Parathyroid adenoma (tissue), 2 donors: ENCODE data around the gene TAB2.

ENCODE experiments used
- H2AFZ ChIP-seq: fragments of 300-600 bp; sonication (generic); one replicate; pipeline ENCODE4 v1.7.0; 2017; ENCODE audit warnings: antibody characterized with exemption, mild to moderate bottlenecking
- H3K27ac ChIP-seq: fragments of 300-600 bp; sonication (generic); one replicate; pipeline ENCODE4 v1.7.0; 2017
- H3K27me3 ChIP-seq: fragments of 300-600 bp; sonication (generic); one replicate; pipeline ENCODE4 v1.7.0; 2017; ENCODE audit warnings: low read length; ENCODE audit not compliant: control insufficient read depth, insufficient read depth
- H3K36me3 ChIP-seq: fragments of 300-600 bp; sonication (generic); one replicate; pipeline ENCODE4 v1.7.0; 2017; ENCODE audit warnings: low read length; ENCODE audit not compliant: control insufficient read depth, insufficient read depth
- H3K4me1 ChIP-seq: fragments of 300-600 bp; sonication (generic); one replicate; pipeline ENCODE4 v1.7.0; 2017; ENCODE audit warnings: control low read depth
- H3K4me2 ChIP-seq: fragments of 300-600 bp; sonication (generic); one replicate; pipeline ENCODE4 v1.7.0; 2017; ENCODE audit warnings: low read length
- H3K4me3 ChIP-seq: fragments of 300-600 bp; sonication (generic); one replicate; pipeline ENCODE4 v1.7.0; 2017; ENCODE audit warnings: low read depth, low read length
- H3K79me2 ChIP-seq: fragments of 300-600 bp; sonication (generic); one replicate; pipeline ENCODE4 v1.7.0; 2017; ENCODE audit warnings: control low read depth
- H3K9ac ChIP-seq: fragments of 300-600 bp; sonication (generic); one replicate; pipeline ENCODE4 v1.7.0; 2017; ENCODE audit warnings: mild to moderate bottlenecking
- H3K9me3 ChIP-seq: fragments of 300-600 bp; sonication (generic); one replicate; pipeline ENCODE4 v1.7.0; 2017; ENCODE audit warnings: low read length; ENCODE audit not compliant: control insufficient read depth
- TF ChIP-seq, protein P1 (sequence below): fragments of 300-600 bp; sonication (generic); IDR thresholded peaks from one replicate; pipeline ENCODE4 v1.7.0; 2017; ENCODE audit warnings: antibody characterized with exemption, mild to moderate bottlenecking
- donor health status: primary hyperparathyroidism.

The TAB2 gene

DNA sequence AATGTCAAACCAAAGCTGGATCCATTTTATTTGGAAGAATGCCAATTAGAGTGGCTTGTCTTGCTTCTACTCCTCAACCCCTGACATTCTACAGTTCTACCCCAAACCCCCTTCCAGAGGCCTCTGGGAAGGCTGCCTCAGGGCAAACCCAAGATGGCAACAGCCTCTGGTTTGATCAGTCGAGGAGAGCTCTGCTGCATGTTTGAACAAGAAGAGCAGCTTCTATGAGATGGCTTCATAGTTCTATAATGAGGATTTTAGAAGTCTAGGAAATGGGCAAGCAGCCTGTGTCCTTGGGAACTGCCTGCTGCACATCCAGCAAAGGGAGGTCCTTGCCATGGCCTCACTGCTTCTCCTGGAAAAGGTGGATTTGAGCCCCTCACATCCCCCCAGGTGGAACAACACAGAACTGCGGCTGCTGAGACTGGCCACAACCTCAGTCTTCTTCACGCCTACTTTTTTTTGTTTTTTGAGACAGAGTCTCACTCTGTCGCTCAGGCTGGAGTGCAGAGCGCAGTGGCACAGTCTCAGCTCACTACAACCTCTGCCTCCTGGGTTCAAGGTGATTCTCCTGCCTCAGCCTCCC, 129.4 kb downstream of the TAB2 start:
- Histone ChIP-seq H3K4me3 (no peak overlapping the region), H2AFZ (no peak overlapping the region), H3K9ac (no peak overlapping the region), H3K79me2 (no peaks in the 10 kb centered on the region), H3K4me2 (no peak overlapping the region), H3K27me3 (no peaks in the 10 kb centered on the region), H3K4me1 (no peaks in the 10 kb centered on the region), H3K27ac (no peak overlapping the region), H3K9me3 (no peaks in the 10 kb centered on the region), H3K36me3 (no peaks in the 10 kb centered on the region)
- TF ChIP-seq, protein P1, sequence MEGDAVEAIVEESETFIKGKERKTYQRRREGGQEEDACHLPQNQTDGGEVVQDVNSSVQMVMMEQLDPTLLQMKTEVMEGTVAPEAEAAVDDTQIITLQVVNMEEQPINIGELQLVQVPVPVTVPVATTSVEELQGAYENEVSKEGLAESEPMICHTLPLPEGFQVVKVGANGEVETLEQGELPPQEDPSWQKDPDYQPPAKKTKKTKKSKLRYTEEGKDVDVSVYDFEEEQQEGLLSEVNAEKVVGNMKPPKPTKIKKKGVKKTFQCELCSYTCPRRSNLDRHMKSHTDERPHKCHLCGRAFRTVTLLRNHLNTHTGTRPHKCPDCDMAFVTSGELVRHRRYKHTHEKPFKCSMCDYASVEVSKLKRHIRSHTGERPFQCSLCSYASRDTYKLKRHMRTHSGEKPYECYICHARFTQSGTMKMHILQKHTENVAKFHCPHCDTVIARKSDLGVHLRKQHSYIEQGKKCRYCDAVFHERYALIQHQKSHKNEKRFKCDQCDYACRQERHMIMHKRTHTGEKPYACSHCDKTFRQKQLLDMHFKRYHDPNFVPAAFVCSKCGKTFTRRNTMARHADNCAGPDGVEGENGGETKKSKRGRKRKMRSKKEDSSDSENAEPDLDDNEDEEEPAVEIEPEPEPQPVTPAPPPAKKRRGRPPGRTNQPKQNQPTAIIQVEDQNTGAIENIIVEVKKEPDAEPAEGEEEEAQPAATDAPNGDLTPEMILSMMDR, result no peak

DNA sequence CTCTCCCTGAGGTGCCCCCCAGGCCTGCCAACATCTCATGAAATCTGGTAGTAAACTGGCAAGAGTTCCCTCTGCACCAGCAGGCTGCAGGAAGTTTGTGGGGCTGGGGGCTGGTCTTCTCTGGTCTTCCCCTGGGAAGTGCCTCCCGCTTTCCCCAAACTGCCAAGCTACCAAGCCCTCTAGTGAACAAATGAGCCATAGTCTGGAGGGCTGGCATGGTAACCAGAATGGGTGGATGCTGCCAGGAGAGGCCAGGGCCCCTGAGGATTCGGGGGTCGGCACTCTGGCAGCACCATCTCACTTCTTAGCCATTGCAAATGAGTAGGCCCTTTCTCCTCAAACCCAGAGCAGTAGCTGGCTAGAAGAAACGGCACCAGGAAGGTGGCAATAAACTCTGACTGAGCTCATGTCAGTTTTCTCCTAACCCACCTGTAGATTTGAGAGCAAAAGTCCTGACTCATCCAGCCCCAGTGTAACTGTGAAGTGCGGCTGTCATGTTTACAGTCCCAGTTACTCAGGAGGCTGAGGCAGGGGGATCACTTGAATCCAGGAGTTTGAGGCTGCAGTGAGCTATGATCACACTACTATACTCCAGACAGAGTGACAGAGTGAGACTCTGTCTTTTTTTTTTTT, 131.4 kb downstream of the TAB2 start:
- TF ChIP-seq, protein P1, result no peak
- no peak overlapping the region for H3K4me3 ChIP-seq
- H3K36me3 ChIP-seq, result no peaks in the 10 kb centered on the region
- no peak overlapping the region for H2AFZ ChIP-seq
- H3K9ac ChIP-seq, result no peak overlapping the region
- H3K27ac ChIP-seq, result no peak overlapping the region
- H3K4me2 ChIP-seq, result no peak overlapping the region
- no peaks in the 10 kb centered on the region for H3K9me3 ChIP-seq
- H3K79me2 ChIP-seq, result no peaks in the 10 kb centered on the region
- peaks cover 5% of the 10 kb centered on the region for H3K4me1 ChIP-seq
- H3K27me3 ChIP-seq, result no peaks in the 10 kb centered on the region

DNA sequence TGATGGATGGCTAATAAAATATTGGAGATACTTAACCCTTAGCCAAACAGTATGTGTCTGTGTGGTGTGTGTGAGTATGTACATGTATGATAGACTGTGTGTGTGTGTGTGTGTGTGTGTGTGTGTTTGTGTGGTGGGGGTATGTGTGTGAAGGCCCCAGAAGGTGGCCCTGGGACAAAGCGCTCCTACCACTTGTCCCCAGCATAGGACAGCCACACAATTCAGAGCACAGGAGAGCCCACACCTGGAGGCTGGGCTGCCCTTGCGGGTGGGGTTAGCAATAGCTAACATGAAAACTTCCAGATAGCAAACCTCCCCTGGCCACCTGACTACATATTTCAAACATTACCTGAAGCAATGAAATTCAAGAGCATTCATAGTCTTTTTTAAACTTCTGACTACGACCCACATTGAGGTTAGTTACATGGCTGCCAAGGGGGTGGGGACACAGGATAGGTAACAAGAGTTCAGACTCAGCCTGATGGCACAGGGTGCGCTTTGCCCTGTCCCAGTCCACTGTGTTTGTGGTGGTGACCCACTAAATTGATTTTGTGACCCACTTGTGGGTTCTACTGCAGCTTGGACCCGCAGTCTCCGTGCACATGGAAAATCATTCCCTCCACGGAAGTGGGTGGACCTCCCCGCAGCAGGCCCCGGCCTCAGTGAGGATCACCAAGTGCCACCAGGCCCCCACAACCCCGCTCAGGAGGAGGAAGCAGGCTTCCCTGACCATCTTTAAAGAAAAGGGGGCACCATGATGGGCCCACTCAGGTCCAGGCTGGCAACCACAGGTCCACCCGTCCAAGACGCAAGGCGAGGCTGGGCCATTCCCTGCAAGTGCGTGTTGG, 132.5 kb downstream of the TAB2 start:
- no peaks in the 10 kb centered on the region for H3K79me2 ChIP-seq
- H3K27me3 ChIP-seq, result no peaks in the 10 kb centered on the region
- peak overlapping the region; percentile 22 for H3K4me3 ChIP-seq
- no peak overlapping the region for H3K9ac ChIP-seq
- peak overlapping the region; percentile 59 for H3K4me2 ChIP-seq
- H3K36me3 ChIP-seq, result no peaks in the 10 kb centered on the region
- peaks cover 16% of the 10 kb centered on the region for H3K4me1 ChIP-seq
- no peak overlapping the region for H3K27ac ChIP-seq
- TF ChIP-seq, protein P1, result no peak
- H2AFZ ChIP-seq, result peak overlapping the region; percentile 95
- no peaks in the 10 kb centered on the region for H3K9me3 ChIP-seq

DNA sequence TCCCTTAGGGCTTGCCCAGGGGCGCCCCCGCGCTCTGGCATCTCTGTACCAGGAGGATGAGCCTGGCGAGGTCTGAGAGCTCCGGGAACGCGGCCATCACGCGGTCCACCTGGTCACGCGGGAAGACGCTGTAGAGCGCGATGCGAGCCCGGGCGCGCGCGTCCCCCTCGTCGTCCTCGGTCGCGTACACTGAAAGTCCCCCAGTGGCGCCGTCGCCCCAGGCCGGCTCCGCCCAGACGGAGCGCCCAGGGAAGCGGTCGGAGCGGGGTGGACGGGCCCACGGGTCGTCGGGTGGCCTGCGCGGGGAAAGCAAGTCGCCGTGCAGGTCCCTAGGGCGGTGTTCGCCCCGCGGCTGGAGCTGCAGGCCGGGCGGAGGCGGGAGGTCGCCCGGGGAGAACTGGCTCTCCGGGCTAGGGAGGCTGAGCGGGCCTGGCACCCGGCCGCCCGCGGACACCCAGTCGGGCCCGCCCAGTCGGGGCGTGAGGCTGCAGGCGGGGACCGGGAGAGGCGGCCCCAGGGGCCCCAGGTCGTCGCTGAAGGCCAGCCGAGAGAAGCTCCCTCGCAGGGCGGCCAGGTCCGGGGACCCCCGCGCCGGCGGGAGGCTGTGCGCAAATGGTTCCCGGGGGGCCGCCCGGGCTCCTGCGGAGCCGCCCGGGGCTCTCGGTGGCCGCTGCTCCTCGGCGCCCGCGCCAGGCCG, 133.3 kb downstream of the TAB2 start:
- H3K4me3 ChIP-seq, result peak overlapping the region; percentile 22
- H3K9ac ChIP-seq, result no peak overlapping the region
- no peaks in the 10 kb centered on the region for H3K9me3 ChIP-seq
- no peaks in the 10 kb centered on the region for H3K79me2 ChIP-seq
- peaks cover 17% of the 10 kb centered on the region for H3K4me1 ChIP-seq
- no peaks in the 10 kb centered on the region for H3K36me3 ChIP-seq
- H2AFZ ChIP-seq, result peak overlapping the region; percentile 95
- TF ChIP-seq, protein P1, result no peak
- no peak overlapping the region for H3K27ac ChIP-seq
- peak overlapping the region; percentile 59 for H3K4me2 ChIP-seq
- H3K27me3 ChIP-seq, result no peaks in the 10 kb centered on the region
